HEK293T (cell line): ENCODE results near the gene LNX2.

Experiments
- CTCF ChIA-PET: fragments of 350-600 bp; formaldehyde crosslinking; extraction: SDS; loops from one replicate; lab custom pipeline; 2021; ENCODE audit warnings: antibody characterized with exemption, inconsistent platforms; lab: Yijun Ruan, JAX
- POLR2A ChIA-PET: fragments of 350-600 bp; formaldehyde crosslinking; extraction: SDS; loops from one replicate; lab custom pipeline; 2020; ENCODE audit warnings: antibody characterized with exemption, inconsistent platforms; lab: Yijun Ruan, JAX
- DNase-seq: peaks from one replicate; pipeline ENCODE4 v3.0.0; 2012; ENCODE audit warnings: mixed read lengths; ENCODE audit errors: extremely low spot score
- ARNT ChIP-seq: fragments of 450-650 bp; IDR thresholded peaks from 2 replicates; pipeline ENCODE4 v1.6.1; 2017; ENCODE audit warnings: mild to moderate bottlenecking
- BHLHE40 ChIP-seq: fragments of 450-650 bp; IDR thresholded peaks from 2 replicates; pipeline ENCODE4 v1.6.1; 2016; ENCODE audit warnings: mild to moderate bottlenecking, moderate library complexity, borderline replicate concordance
- CTBP1 ChIP-seq: fragments of 450-650 bp; IDR thresholded peaks from 2 replicates; pipeline ENCODE4 v1.6.1; 2016; ENCODE audit warnings: borderline replicate concordance
- ELF4 ChIP-seq: fragments of 450-650 bp; IDR thresholded peaks from 2 replicates; pipeline ENCODE4 v1.6.1; 2017; ENCODE audit warnings: antibody characterized with exemption
- FOXA1 ChIP-seq: fragments of 450-650 bp; IDR thresholded peaks from 2 replicates; pipeline ENCODE4 v1.6.1; 2016; ENCODE audit warnings: mild to moderate bottlenecking
- FOXK2 ChIP-seq: fragments of 450-650 bp; IDR thresholded peaks from 2 replicates; pipeline ENCODE4 v1.6.1; 2016; ENCODE audit warnings: mild to moderate bottlenecking
- FOXM1 ChIP-seq: fragments of 450-650 bp; IDR thresholded peaks from 2 replicates; pipeline ENCODE4 v1.6.1; 2017; ENCODE audit warnings: mild to moderate bottlenecking, borderline replicate concordance
- HDGF ChIP-seq: fragments of 450-650 bp; IDR thresholded peaks from 2 replicates; pipeline ENCODE4 v1.6.1; 2017; ENCODE audit warnings: antibody characterized with exemption, borderline replicate concordance
- L3MBTL2 ChIP-seq: fragments of 450-650 bp; conservative IDR thresholded peaks from 2 replicates; pipeline ENCODE4 v1.6.1; 2016; ENCODE audit warnings: mild to moderate bottlenecking
- LEF1 ChIP-seq: fragments of 450-650 bp; IDR thresholded peaks from 2 replicates; pipeline ENCODE4 v1.6.1; 2017; ENCODE audit warnings: mild to moderate bottlenecking, borderline replicate concordance
- NFRKB ChIP-seq: fragments of 450-650 bp; IDR thresholded peaks from 2 replicates; pipeline ENCODE4 v1.6.1; 2016; ENCODE audit warnings: mild to moderate bottlenecking, moderate library complexity
- SP1 ChIP-seq: fragments of 450-650 bp; IDR thresholded peaks from 2 replicates; pipeline ENCODE4 v1.6.1; 2017
- SUZ12 ChIP-seq: fragments of 450-650 bp; IDR thresholded peaks from 2 replicates; pipeline ENCODE4 v1.6.1; 2016; ENCODE audit warnings: mild to moderate bottlenecking
- TARDBP ChIP-seq: fragments of 450-650 bp; IDR thresholded peaks from 2 replicates; pipeline ENCODE4 v1.6.1; 2016
- ZNF384 ChIP-seq: fragments of 450-650 bp; IDR thresholded peaks from 2 replicates; pipeline ENCODE4 v1.6.1; 2016
- TF ChIP-seq, protein P1 (sequence below): fragments of 450-650 bp; IDR thresholded peaks from 2 replicates; pipeline ENCODE4 v1.6.1; 2016

Gene LNX2

GRCh38 chr13:27528908-27529307 is 91.4 kb downstream of the LNX2 start:
- ChIA-PET CTCF (no interaction called here), POLR2A (no interaction called here)
- DNase-seq: no peak
- TF ChIP-seq HDGF (no peak), ARNT (no peak)

DNA sequence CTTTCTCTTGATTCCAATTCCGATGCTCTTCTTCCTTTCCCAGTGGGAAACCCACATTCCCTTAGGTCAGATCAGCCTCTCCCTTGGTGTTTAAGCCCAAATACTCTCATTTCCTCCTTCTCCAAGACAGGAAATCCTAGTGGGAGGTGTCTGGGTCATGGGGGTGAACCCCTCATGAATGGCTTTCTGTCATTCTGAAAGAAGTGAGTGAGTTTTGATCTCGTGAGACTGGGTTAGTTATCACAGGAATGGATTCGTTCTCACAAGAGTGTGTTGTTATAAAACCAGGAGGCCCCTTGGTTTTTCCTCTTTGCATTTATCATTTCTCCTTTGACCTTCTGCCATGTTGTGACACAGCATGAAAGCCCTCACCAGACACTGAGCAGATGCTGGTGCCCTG is 93.8 kb downstream of the LNX2 start:
- no peak for DNase-seq
- TF ChIP-seq ZNF384 (no peak), CTBP1 (no peak), LEF1 (no peak), FOXK2 (no peak), SUZ12 (no peak), SP1 (no peak), ELF4 (no peak), BHLHE40 (no peak), ARNT (no peak), HDGF (no peak), L3MBTL2 (no peak), TARDBP (no peak), NFRKB (no peak), FOXM1 (no peak), FOXA1 (no peak)
- TF ChIP-seq, protein P1, sequence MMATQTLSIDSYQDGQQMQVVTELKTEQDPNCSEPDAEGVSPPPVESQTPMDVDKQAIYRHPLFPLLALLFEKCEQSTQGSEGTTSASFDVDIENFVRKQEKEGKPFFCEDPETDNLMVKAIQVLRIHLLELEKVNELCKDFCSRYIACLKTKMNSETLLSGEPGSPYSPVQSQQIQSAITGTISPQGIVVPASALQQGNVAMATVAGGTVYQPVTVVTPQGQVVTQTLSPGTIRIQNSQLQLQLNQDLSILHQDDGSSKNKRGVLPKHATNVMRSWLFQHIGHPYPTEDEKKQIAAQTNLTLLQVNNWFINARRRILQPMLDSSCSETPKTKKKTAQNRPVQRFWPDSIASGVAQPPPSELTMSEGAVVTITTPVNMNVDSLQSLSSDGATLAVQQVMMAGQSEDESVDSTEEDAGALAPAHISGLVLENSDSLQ: no peak
- CTCF ChIA-PET: no interaction called here
- POLR2A ChIA-PET: no interaction called here

DNA sequence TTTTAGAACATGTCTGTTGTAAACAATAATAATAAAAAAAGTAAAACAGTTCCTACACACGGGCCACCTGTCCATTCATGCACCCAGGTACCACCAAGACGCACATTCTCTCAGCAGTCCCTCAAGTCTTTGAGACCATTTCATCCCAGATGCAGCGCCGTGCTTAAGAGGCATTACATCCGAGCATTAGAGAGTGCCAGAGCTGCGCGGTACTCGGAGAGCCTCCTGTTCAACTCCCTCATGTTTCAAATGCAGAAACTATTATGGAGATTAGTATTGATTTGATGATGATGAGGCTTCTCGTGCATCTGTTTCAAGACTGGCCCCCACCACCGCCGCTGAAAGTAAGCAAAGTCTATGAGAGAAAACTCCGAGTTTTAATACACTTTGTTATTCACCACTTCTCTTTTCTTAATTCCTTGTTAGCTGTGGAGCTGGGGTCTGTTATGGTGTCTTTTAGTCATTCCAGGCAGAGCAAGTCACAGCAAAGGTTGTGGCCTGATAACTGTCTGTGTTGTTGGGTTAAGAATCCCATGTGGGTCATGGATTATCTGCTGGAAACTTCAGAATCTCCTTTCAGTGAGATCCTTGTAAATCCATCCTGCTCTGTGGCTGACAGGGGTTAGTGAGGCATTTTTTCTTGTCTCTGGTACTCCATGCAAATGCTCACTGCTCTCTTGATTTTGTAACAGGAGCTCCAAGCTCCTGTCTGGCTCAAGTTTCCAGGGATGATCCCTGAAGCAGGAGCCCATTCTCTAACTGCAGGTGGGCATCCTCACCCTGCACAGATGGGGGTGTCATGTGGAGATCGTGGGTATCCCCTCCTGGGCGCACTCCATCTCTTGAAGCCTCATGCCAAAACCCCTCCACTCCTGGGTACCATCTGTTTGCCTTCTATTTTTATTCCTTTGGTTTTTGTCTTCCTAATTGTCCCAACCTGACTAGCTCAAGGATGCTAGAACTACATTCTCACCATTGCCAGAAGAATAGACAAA is 95.1 kb downstream of the LNX2 start:
- CTCF ChIA-PET: interaction anchor here (1.7 kb wide), 1 partner anchor 8 kb away, joined by 3 read pairs; no protein-coding TSS in a partner anchor
- TF ChIP-seq NFRKB (no peak), FOXA1 (no peak), TARDBP (no peak), FOXK2 (no peak), ELF4 (no peak), ARNT (no peak), L3MBTL2 (no peak), LEF1 (no peak), SUZ12 (no peak), HDGF (no peak), ZNF384 (no peak), BHLHE40 (no peak), CTBP1 (no peak), SP1 (no peak)
- TF ChIP-seq, protein P1: no peak
- no peak for DNase-seq
- POLR2A ChIA-PET: no interaction called here

DNA sequence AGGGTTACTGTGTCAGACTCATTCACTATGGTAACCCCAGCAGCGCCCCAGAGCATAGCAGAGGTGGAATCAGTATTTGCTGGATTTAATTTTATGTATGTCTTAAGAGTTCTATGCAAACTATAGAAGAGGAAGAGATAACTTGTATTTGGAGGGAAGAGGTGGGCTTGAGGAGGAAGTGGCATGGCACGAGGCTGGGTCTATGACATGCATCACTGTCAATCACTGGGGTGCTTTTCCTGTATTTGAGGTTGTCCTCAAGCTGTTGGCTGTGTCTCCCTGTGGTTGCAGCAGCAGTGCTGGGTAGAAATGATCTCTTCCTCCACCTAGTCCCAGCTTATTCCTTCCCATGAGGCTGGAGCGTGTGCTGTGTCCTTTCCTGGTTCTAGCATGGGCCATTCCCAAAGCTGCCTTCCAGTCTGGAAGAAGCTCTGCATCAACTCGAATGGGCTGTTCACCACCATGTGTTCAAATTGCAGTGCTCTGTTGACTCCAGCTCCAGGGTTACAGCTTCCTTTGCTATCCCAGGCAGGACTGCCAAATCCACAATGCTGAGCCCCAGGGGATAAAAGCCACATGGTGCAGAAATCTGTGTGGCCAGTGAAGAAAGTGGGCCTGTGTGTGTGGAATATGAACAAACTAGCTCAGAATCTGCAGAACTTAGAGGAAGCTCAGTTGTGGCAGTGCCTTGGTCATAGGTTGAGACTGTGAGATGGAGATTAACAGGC is 96.8 kb downstream of the LNX2 start:
- ChIA-PET CTCF (interaction anchor here (1.7 kb wide), 1 partner anchor 10 kb away, joined by 3 read pairs; no protein-coding TSS in a partner anchor), POLR2A (interaction anchor here (0.6 kb wide), 1 partner anchor 16 kb away, joined by 3 read pairs; no protein-coding TSS in a partner anchor)
- no peak for DNase-seq
- TF ChIP-seq SUZ12 (no peak), ARNT (no peak), CTBP1 (no peak), ZNF384 (no peak), LEF1 (no peak), TARDBP (no peak), ELF4 (no peak), FOXA1 (no peak), FOXK2 (no peak)

- DNase-seq: no peak
- CTCF ChIA-PET: no interaction called here
- POLR2A ChIA-PET: no interaction called here
- TF ChIP-seq ARNT: no peak
Measured at GRCh38 chr13:27522847-27523246, 97.5 kb downstream of the LNX2 start.

DNA sequence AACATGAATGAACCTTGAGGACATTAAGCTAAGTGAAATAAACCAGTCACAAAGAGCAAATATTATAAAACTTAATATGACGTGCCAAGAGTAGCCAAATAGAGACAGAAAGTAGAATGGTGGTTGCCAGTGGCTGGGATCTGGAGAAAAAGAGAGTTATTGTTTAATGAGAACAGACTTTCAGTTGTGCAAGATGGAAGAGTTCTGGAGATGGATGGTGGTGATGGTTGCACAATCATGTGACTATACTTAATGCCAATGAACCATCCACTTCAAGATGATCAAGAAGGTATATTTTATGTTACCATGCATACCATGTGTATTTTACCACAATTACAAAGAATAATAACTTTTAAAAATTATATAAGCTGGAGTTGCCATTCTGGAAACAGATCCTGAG is 104.2 kb downstream of the LNX2 start:
- ChIA-PET POLR2A (interaction anchor here (0.6 kb wide), 1 partner anchor 1971 kb away, joined by 3 read pairs; no protein-coding TSS in a partner anchor), CTCF (interaction anchor here (0.6 kb wide), 1 partner anchor 251 kb away, joined by 3 read pairs; no protein-coding TSS in a partner anchor)
- no peak for TF ChIP-seq HDGF
- no peak for TF ChIP-seq ZNF384
- no peak for TF ChIP-seq TARDBP
- no peak for DNase-seq

DNA sequence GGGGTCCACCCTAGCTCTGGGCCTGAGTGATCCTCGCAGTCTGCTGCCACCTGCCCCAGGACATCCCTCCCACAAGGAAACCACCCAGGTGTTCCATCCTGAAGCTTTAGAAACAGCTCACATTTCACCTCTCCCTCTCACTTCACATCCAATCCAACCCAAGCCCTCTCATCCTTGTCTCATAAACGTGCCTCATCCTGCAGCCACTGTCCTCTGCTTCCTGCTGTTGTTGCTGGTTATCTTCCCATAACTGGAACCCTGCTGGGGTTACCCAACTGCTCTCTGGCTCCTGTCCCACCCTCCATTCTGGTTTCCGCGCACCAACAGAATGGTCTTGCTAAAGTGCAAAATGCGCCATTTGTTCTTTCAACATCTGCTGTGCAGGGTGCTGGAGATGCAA is 110.2 kb downstream of the LNX2 start:
- ChIA-PET CTCF (no interaction called here), POLR2A (no interaction called here)
- no peak for DNase-seq
- no peak for TF ChIP-seq FOXA1
- no peak for TF ChIP-seq NFRKB
- no peak for TF ChIP-seq TARDBP
- TF ChIP-seq, protein P1: no peak
- TF ChIP-seq LEF1: no peak
- no peak for TF ChIP-seq HDGF
- TF ChIP-seq ARNT: no peak
- TF ChIP-seq FOXM1: no peak
- no peak for TF ChIP-seq ZNF384
- TF ChIP-seq CTBP1: no peak
- no peak for TF ChIP-seq BHLHE40
